NCI-H1930 (cell line): ENCODE data around the gene YIPF3.
"Not testable (repeated sequence)": the region's sequence is repeated elsewhere in the genome, so short reads cannot be mapped to it uniquely, and the experiment has no call there.

ENCODE experiments used
- DNase-seq, 2 experiments: peaks; one replicate each; lab custom pipeline; 2025; lab: John Stamatoyannopoulos, UW

The YIPF3 gene

DNA sequence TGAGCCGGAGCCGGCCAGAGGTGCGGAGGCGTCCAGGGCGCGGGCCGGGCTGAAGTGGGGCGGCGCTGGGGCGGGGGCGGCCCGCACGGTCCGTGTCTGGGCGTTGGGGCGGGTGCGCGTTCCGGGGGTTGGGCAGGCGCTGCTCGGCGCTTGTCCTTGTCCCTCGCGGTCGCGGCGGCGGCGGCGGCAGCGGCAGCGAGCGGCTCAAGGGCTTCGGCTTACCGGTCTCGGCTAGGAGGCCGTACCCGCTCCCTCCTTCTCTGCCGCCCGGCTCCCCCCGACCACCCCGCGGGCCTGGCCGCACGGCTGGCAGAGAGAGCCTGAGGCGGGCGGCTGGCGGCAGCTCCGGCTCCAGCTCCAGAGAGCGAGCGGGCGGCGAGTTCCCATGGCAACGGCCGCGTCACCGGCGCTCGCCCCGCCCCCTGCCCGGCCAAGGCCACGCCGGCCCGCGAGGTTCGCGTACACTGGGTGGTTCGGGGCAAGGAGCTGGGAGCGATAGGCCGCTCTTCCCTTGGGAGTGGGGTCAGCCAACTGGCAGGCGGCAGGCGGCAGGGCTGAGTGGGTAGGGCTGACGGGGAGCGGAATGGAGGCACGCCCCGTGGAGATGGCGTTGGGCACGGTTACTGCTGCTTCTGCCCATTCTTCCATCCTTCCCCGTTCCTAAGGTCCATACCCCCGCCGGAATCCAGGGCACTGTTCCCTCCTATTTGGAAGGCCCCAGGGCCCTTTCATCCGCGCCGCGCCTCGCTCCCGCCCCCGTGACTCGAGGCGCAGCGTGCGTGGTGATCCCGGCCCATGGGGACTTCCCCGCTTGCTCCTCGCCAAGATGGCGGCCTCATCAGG lies 6.5 kb downstream of the YIPF3 start, which contains the start of gene LRRC73:
Gene LRRC73, minus strand, starts transcription at position 363 of the 843 bp plus-strand sequence. CDS start 561 bp downstream, outside the sequence.
- peak; percentile 71 to 81 for DNase-seq

DNA sequence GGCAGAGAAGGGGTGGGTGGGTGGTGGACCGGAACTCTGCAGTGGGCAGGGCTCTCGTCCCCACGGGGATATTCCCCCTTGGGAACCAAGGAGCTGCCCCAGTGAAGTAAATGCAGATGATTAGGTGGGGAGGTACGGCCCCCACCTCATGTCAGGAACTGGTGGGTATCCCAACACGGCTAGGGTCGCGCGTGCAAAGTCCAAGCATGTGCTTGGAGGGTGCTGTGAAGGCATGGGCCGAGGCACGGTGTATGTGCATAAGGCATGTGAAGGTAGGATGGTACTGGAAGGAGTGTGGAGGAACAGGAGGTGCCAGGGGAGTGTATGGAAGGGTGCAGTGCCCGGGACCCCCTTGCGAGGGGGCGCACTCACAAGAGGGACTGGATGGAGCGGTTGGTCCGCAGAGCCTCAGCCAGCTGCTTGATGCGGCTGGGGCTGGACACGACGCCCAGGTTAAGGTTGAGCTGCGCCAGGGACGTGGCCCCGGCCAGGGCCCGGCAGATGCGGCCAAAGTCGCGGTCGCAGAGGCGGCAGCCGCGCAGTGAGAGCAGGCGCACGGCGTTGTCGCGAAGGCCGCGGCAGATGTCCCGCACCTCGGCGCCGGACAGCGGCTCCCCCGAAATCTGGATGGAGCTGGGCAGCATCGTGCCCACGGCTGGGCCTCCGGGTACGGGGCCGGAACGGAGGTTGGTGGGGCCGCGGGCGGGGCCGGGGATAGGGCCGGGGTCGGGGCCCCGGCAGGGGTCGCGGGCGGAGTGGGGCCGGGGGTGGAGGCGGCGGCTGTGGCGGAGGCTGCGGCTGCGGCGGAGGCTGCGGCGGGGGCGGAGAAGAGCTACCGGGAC lies 7.4 kb downstream of the YIPF3 start:
- DNase-seq: no peak

DNA sequence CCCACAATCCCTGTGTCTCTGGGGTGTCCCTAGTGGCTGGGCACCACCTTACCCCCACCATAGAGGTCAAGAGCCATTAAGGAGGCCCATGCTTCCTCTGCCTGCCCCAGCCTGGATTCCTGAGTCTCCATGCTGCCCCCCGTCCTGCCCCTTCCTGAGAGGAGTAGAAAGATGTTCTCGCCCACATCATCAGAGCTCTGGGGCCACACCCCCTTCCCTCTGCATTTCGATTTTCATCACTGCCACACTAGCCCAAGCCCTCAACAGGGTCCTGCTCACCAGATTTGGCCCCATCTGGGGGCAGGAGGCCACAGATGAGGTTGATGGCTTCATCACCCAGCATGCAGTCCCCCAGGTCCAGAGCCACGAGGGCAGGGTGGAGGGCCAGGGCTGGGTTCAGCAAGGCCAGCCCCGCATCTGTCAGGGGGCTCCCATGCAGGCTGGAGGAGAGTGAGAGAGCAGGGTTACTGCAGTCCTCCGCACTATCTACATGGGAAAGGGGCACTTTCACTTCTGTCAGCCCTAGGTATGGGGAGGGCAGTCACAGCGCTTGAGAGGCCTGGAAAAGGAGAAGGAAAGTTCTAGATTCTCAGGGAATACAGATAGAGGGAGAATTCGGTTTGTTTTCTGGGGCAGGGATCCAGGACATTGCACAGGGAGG lies 8.1 kb downstream of the YIPF3 start:
- DNase-seq: no peak

DNA sequence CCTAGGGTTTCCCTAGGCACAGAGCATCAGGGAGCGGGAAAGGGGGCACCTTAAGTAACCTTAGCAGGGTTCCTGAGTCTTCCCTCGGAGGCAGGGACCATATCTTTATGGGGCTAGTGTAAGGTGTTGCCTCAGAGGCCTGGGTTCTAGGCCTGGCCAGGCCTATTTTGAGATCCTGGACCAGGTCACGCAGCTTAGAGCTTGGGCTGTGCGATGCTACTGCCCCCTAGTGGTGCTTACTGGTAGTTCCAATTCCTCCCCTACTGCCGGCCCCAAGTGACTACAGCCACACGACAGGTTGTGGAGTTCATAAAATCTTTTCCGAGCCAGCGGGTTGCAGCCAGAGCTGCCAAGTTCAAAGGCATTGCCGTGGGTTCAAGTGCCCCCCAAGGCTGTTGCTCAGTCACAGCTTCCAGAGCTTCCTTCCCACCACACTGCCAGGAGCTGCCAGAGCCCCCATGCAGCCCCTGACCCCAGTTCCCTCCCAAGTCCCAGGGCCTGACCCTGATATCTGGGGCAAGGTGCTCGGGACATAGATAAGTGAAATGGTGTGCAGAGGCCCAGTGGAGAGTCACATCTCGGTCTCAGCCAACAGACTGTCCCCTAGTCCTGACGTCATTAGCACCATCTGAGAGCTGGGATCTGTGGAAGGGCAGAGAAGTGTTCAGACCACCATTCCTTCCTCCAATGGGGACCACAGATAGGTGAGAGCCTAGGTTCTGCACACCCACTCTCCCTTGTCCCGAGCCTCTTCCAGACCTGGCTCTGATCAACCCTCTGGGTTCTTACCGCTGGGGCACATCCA lies 9.9 kb downstream of the YIPF3 start:
- DNase-seq: peak; percentile 43 to 71

DNA sequence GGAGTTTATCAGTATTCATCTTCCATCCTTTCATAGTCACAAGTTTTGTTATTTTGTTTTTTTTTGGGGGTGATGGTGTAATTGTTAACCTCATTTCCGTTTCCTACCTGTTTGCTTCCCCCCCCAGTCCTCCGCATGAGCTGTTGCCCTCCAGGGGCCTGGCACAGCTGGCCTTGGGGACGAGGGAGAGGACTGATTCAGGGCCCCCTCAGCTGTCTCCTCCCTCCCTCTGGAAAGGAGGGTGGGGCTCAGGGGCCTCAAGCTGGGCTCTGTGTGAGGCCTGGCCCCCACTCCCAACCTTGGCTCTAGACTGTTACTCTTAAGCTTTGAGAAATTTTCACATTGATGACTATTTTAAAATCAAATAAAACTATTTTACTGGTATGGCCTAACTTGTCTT lies 10.6 kb downstream of the YIPF3 start:
- DNase-seq: no peak

DNA sequence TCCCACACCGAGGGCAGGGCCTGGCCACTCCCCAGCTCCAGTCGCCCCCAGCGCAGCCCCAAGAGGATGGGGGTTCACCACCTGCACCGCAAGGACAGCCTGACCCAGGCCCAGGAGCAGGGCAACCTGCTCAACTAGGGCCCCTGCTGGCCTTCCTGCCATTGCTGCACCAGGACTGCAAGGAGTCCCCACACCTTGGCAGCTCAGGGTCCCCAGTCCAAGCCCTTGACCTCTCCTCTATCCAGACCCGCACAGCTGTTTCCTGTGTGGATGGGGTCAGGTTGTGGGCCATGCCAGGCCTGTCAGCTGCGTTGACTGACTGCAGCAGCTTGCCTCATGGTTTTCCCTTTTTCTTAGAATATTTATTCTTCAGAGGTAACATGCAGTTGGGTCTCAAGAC lies 11.0 kb downstream of the YIPF3 start:
- DNase-seq: no peak

DNA sequence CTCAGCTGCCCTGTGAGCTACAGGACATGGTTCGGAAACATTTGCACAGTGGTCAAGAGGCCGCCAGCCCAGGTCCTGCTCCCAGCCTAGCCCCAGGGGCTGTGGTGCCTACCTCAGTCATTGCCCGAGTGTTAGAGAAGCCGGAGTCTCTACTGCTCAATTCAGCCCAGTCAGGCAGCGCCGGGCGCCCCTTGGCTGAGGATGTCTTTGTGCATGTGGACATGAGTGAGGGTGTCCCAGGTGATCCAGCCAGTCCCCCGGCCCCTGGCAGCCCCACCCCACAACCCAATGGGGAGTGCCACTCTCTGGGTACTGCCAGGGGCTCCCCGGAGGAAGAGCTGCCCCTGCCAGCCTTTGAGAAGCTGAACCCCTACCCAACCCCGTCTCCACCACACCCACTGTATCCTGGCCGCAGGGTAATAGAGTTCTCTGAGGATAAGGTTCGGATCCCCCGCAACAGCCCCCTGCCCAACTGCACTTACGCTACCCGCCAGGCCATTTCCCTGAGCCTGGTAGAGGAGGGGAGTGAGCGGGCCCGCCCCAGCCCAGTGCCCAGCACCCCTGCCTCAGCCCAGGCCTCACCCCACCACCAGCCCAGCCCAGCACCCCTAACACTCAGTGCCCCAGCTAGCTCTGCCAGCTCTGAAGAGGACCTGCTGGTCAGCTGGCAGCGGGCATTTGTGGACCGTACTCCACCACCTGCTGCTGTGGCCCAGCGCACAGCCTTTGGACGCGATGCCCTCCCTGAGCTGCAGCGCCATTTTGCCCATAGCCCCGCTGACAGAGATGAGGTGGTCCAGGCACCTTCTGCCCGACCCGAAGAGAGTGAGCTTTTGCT lies 11.8 kb downstream of the YIPF3 start:
- no peak for DNase-seq

DNA sequence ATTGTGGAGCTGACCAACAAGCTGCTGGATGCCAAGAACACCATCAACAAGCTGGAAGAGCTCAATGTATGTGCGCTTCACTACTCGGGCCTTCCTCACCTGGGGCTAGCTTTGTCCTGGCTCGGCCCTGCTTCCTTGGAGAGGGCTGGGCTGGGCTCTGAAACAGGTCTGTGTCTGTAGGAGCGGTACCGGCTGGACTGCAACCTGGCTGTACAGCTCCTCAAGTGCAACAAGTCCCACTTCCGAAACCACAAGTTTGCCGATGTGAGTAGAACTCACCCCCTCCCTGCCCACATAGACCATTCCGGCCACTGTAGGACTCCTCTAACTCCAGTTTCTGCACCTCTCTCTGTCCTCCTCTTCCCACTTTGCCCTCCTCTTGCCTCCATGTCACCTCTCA lies 13.3 kb downstream of the YIPF3 start:
- no peak for DNase-seq

DNA sequence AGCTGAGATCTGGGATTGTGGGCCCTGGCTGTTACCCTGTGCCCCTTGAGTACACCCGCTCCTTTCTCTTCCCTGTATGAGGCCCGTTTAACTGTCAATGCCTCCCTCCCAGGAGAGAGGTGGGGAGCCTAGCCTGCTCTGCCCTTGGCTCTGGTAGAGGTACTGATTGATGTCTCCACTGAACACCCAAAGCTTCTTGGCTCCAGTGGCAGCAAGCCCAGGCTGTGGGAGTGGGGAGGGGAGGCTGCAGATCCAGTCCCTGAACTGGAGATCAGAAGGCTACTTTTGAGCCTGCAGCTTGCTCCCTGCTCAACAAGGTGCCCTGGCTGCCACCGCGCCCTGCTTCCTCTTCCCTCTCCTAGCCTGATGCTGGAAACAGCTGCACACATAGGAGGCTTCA lies 14.1 kb downstream of the YIPF3 start:
- DNase-seq: no peak

DNA sequence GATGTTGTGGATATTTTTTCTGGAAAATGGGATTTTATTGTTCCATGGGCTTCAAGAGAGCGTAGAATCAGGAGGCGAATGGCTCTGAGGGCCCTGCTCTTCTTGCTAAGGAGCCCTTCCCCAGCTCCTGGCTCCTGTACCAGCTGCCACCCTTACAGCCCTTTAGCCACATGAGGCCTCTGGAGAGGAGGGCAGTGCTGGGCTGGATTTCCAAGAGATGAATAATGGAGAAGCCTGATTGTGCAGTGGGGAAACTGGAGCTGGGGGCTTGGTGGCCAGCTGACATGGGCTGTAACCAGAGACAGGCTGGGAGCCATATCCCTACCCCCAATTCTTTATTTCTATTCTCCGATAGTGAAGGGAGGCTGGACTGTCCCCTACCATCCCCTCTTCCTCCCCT lies 15.8 kb downstream of the YIPF3 start:
- DNase-seq: no peak

DNA sequence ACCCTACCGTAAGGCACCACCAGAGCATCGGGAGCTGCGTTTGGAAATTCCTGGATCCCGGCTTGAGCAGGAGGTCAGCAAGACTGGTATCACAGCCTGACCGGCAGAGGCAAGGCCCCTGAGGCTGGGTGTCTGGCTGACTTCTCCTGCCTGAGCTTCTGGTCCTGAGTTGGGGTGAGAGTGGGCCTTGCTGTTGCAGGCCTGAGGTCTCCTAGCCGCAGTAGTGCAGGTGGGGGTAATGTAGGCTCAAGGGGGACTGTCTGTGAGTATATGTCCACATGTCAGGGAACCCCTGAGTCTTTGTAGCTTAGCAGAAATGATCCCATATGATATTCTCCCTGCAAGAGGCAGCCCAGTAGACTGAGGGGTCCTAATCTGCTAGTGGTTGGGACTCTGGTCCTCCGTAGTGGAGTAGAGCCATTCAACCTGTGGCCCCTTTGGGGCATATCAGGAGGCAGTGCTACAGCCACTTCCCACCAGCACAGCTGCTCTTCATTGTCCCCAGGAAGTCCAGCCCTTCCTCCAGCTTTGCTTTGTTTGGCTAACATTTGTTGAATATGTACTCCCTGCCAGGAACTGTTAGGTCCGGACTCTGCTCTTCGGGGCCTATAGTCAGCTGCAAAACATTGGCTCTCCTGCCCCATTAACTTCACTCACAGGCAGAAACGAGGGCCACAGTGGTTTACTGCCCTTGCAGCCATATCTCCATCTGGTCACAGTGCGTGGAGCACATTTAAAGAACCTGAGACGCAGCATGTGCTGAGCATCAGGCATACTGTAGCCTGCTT lies 17.5 kb downstream of the YIPF3 start:
- no peak for DNase-seq

DNA sequence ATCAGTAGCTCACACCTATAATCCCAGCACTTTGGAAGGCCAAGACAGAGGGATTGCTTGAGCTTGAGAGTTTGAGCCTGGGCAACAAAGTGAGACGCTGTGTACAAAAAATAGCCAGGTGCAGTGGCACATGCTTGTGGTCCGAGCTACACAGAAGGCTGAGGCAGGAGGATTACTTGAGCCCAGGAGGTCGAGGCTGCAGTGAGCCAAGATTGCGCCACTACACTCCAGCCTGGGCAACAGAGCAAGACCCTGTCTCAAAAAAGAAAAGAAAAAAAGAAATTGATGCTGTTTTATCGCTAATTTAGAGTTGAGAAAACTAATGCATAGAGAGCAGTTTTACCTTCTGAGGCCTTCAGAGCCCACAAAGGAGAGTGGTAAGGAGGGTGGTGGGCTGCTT lies 18.4 kb downstream of the YIPF3 start:
- not testable (repeated sequence) for DNase-seq

DNA sequence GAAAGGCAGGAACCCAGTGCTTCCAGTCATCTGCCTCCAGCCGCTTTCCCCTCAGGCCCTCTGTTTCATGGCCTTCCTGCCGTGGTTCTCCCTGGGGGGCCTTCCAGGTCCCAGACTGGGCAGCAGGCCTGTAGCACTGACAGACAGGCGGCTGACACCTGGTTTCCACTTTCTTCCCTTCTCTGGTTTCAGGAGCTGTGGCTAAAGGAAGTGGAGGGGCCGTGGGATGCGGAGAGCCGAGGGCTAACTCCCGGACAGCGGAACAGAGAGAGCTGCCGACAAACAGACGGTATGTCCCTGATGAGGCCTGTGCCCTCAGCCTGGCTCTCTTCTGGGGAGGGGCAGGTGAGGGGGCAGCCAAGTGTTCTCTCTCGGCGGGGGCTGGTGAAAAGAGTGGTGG lies 19.0 kb downstream of the YIPF3 start:
- no peak for DNase-seq

DNA sequence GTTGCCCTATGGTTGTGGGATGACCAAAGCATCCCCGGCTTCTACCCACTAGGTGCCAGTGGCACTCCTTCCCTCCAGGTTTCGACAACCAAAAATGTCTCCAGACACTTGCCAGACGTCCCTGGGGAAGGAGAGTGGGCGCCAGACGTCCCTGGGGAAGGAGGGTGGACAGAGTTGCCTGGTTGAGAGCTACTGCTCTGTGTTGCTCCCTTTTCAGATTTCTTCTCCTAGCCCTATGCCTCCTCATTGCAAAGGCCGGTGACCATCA lies 19.7 kb downstream of the YIPF3 start:
- DNase-seq: no peak

DNA sequence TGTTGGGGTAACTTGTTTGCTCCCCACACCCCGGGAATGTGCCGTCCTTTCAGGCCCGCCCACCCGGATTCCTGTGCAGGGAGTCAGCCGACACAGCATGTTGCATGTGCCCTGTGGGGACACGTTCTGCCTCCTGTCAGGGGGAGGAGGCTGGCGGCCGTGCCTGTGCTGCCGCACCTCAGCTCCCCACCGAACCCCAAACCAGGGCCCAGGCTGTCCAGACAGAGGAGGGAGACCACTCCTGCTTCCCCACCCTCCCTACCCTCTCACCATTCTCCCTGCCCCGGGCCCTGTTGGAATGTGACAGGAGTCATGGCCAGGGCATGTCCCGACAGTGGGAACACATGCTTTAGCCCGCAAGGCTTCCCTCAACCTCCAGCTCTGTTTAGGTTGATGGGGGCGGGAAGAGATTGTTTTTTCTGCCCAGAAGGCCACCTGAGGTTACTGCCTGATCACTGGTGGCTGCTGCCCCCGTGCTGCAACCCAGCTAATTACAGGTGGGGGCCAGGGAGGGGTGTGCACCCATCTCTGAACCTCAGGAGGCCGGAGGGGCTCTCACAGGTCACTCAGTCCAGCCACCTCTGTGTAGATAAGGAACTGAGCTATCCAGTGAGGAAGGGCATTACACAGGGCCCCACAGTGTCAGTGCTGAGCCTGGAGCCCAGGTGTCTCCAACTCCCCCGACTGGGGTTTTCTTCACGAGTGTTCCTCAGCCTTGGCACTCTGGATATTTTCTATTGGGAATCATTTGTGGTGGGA lies 20.2 kb downstream of the YIPF3 start:
- no peak for DNase-seq

DNA sequence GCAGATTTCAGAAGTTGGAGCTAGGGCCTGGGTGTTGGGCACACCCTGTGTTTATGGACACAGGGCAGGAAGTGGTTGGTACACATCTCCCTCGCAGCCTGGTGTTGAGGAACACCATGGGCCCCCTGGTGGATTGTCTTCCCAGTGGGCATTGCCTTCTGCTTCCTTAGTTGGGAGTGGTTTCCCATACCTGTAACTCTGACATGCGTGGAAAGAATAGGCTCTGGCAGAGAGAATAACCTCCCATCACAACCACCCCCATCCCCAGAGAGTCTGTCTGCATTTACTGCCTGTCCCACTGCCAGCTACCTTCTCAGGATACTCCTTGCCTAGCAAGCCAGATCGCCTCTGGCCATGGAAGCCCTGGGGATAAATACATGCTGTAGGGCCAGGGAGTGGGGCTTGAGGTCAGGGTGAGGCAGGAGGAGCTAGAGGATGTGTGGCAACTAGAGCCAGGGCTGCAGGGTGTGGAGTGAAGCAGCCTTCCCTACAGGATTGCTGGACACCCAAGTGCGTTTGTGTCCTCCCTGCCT lies 21.3 kb downstream of the YIPF3 start:
- no peak for DNase-seq

DNA sequence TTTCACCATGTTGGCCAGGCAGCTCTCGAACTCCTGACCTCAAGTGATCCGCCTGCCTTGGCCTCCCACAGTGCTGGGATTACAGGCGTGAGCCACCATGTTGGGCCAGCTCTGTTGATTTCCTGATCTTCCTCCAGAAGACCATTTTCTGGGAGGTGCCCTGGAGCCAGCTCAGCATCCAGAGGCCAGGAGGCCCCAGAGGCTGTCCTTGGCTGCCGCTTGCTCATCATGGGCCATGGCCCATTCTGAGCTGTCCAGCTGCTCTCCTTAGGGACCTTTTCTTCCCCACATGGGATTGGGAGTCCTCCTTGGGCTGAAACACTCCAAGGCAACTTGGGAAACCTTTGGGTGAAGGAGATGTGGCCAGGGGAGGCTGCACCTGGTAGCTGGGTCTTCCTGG lies 22.0 kb downstream of the YIPF3 start:
- no peak for DNase-seq

DNA sequence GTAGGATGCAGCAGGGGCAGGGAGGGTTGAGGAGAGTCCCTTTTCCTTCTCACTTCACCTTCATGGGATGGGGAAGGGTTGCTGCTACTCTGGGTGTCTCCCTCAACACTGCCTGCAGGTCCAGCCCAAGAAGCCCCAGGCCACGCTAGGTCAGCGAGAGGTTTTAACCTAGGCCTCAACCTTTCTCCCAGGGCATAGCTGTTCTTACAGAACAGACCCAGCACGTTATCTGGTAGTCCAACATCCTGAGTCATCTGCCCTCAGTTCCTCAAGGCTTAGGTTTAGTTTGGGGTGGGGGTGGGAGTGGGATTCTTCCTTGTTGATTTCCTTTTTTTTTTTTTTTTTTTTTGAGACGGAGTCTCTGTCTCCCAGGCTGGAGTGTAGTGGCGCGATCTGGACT lies 22.4 kb downstream of the YIPF3 start:
- no peak for DNase-seq

DNA sequence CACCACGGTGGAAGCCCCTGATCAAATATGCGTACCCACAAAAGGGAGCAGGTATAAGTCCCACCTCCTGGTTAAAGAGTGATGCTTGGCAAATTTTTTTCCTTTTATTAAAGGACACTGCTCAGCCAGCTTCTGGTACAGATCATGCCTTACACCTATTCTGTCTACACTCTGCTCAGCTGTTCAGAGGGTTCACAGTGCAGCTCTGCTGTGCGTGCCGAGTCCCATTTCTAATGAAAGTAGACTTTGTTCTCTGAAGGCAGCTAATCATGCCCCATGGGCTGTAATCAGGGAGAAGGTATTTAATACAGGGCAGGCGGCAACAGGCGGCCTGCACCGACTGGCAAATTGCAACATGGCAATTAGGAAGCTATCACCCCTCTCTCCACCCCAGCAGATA lies 22.9 kb downstream of the YIPF3 start:
- no peak for DNase-seq
